HG03139 (cell line): ENCODE results near the gene CUBN.

ENCODE experiments used
- ATAC-seq: cut with Tn5 transposase; IDR thresholded peaks from one replicate; pipeline ENCODE4 v1.9.1; 2021; ENCODE audit not compliant: unreplicated experiment

CUBN gene

GRCh38 chr10:16992611-16993119, 136.9 kb downstream of the CUBN start:
- no peak for ATAC-seq

- ATAC-seq: no peak
Measured at GRCh38 chr10:16991011-16991410, 138.6 kb downstream of the CUBN start.

- ATAC-seq: no peak
Measured at GRCh38 chr10:16989826-16990293, 139.8 kb downstream of the CUBN start.

GRCh38 chr10:16988900-16989299, 140.7 kb downstream of the CUBN start:
- no peak for ATAC-seq

- no peak for ATAC-seq
Measured at GRCh38 chr10:16987976-16988610, 141.5 kb downstream of the CUBN start.

GRCh38 chr10:16987206-16987621, 142.4 kb downstream of the CUBN start:
- ATAC-seq: no peak

GRCh38 chr10:16986406-16987205, 143.0 kb downstream of the CUBN start:
- ATAC-seq: no peak

GRCh38 chr10:16986082-16986405, 143.6 kb downstream of the CUBN start:
- ATAC-seq: no peak

GRCh38 chr10:16984242-16984641, 145.4 kb downstream of the CUBN start:
- ATAC-seq: no peak

GRCh38 chr10:16976803-16977202, 152.8 kb downstream of the CUBN start:
- no peak for ATAC-seq

- ATAC-seq: no peak
Measured at GRCh38 chr10:16975188-16975587, 154.4 kb downstream of the CUBN start.

- no peak for ATAC-seq
Measured at GRCh38 chr10:16968416-16969041, 161.1 kb downstream of the CUBN start.

GRCh38 chr10:16967866-16968415, 161.7 kb downstream of the CUBN start:
- no peak for ATAC-seq

- no peak for ATAC-seq
Measured at GRCh38 chr10:16966991-16967865, 162.4 kb downstream of the CUBN start.

- ATAC-seq: no peak
Measured at GRCh38 chr10:16965740-16966447, 163.7 kb downstream of the CUBN start.

- ATAC-seq: no peak
Measured at GRCh38 chr10:16965344-16965616, 164.3 kb downstream of the CUBN start.

GRCh38 chr10:16964576-16965343, 164.9 kb downstream of the CUBN start:
- no peak for ATAC-seq

- no peak for ATAC-seq
Measured at GRCh38 chr10:16960551-16960950, 169.1 kb downstream of the CUBN start.

GRCh38 chr10:16957038-16957437, 172.6 kb downstream of the CUBN start:
- ATAC-seq: no peak
